ENCODE data around the gene WDR5.

Gene WDR5

GRCh38 chr9:134127065-134127580 lies 8.8 kb upstream of the WDR5 start:
- TF ChIP-seq, protein P1, sequence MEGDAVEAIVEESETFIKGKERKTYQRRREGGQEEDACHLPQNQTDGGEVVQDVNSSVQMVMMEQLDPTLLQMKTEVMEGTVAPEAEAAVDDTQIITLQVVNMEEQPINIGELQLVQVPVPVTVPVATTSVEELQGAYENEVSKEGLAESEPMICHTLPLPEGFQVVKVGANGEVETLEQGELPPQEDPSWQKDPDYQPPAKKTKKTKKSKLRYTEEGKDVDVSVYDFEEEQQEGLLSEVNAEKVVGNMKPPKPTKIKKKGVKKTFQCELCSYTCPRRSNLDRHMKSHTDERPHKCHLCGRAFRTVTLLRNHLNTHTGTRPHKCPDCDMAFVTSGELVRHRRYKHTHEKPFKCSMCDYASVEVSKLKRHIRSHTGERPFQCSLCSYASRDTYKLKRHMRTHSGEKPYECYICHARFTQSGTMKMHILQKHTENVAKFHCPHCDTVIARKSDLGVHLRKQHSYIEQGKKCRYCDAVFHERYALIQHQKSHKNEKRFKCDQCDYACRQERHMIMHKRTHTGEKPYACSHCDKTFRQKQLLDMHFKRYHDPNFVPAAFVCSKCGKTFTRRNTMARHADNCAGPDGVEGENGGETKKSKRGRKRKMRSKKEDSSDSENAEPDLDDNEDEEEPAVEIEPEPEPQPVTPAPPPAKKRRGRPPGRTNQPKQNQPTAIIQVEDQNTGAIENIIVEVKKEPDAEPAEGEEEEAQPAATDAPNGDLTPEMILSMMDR (conservative IDR thresholded peaks at IDR 0.05; ENCODE audit: low read length): no peak
- H3K4me3 ChIP-seq (ENCODE audit: low read length): no peak overlapping the region
- no peak for DNase-seq (ENCODE audit: low read depth)

GRCh38 chr9:134127616-134128015 lies 8.3 kb upstream of the WDR5 start:
- no peak overlapping the region for H3K4me3 ChIP-seq (ENCODE audit: low read length)
- DNase-seq (ENCODE audit: low read depth): no peak
- TF ChIP-seq, protein P1 (conservative IDR thresholded peaks at IDR 0.05; ENCODE audit: low read length): no peak

DNA sequence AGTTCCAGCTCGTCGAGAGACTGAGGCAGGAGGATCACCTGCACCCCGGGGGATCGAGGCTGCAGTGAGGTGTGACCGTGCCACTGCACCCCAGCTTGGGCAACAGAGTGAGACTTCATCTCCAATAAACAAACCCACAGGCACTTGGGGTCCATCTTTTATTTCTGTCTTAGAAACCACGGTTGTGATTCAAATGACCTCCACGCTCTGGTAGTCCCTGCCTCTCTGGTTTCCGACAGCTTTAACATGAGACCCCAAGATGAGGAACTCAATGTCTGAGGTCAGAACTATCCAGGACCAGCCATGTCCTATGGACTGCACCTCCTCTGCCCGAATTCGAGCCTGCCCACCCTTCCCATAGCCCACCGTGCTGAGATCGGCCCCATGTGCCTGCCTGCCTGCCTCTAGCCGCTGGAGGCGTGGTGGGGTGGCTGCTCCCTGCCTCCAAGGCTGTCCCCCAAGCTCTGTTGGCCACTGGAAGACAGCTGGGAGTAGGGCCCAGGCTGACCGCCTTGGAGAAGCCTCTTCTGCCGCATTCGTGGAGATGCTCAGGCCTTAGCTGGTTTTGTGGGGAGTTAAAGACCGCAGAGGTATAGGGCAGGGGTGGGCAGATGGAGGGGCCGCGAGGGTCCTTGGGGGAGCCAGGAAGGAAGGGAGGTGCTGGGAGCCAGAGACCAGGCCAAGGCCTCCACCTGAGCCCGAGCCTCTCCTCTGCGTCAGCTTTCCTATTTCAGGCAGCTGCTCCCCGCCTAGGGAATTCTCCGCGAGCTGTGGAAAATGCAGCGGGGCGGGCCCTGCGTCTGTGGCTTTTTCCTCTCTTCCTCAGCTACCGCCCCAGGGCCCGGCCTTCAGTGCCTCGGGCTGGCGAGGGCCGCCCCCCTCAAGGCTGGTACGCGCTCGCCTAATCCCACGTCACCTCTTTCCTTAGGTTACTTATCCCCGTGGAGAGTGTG lies 6.9 kb upstream of the WDR5 start:
- H3K4me3 ChIP-seq (ENCODE audit: low read length): no peak overlapping the region
- TF ChIP-seq, protein P1 (conservative IDR thresholded peaks at IDR 0.05; ENCODE audit: low read length): no peak
- DNase-seq (ENCODE audit: low read depth): no peak

DNA sequence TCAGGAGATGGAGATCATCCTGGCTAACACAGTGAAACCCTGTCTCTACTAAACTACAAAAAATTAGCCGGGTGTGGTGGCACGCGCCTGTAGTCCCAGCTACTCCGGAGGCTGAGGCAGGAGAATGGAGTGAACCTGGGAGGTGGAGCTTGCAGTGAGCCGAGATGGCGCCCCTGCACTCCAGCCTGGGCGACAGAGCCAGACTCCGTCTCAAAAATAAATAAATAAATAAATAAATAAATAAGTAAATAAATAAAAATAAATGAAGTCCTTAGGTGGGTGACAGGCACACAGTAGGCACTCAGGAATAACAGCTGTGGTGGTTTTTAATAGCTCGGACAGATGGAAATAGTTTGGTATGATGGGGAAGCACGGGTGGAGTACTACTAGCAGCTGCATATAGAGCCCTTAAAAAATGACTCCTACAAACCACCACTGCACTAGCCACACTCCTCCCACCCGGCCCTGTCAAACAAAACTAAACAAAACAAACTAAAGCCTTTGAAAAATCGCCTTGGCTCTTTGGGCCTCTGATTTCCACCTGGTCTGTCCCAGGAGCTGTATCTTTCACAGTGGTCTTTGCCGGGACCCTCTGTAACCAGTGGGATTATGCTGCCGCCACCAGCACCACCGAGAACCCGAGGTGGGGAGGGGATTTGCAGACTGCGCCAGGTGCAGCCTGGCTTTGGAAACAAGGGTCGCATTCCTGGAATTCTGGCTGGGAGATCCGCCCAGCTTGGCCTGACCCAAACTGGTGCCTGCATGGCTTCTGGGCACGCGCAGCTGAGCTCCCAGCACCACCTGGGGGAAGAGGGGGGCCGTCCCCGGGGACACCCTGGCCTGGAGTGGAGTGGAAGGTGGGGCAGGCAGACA lies 5.1 kb upstream of the WDR5 start:
- no peak overlapping the region for H3K4me3 ChIP-seq (ENCODE audit: low read length)
- TF ChIP-seq, protein P1 (conservative IDR thresholded peaks at IDR 0.05; ENCODE audit: low read length): no peak
- DNase-seq (ENCODE audit: low read depth): peak; percentile 31

- no peak for DNase-seq (ENCODE audit: low read depth)
- no peak overlapping the region for H3K4me3 ChIP-seq (ENCODE audit: low read length)
- TF ChIP-seq, protein P1 (conservative IDR thresholded peaks at IDR 0.05; ENCODE audit: low read length): no peak
These were observed 4.2 kb upstream of the WDR5 start for GRCh38 chr9:134131471-134132207.

GRCh38 chr9:134132208-134132870 lies 3.5 kb upstream of the WDR5 start:
- TF ChIP-seq, protein P1 (conservative IDR thresholded peaks at IDR 0.05; ENCODE audit: low read length): no peak
- DNase-seq (ENCODE audit: low read depth): no peak
- no peak overlapping the region for H3K4me3 ChIP-seq (ENCODE audit: low read length)
